ENCODE data around the gene OR8B4. TPM values are rescaled to one million over a fixed set of nuclear protein-coding genes. Genes with fewer than 3 reads are reported as not detected.
"Not testable (repeated sequence)": the region's sequence is repeated elsewhere in the genome, so short reads cannot be mapped to it uniquely, and the experiment has no call there.

Gene OR8B4
- total RNA-seq, 2 experiments from 2014 or later: not detected

DNA sequence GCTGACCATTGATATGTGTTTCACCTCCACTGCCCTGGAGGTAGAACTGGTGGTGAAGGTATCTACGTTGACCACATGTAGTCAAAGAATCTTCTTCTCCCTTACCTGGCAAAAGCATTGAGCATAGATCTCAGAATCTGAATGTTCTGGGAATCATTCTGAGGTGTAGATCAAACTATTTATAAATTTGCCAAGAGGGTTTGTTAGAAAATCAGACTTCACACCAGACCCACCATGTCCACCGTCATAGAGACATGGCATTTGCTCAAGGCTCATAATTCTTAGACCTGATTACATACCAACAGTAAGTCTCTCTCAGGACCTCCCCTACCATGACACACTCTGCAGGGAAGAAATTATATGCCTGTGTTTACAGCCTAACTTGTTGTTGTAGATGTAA is 40.3 kb downstream of the OR8B4 start, which contains the start of gene OR8B2:
TSS of gene OR8B2 (minus strand) at position 101 of the 400 bp plus-strand sequence. CDS start 1,156 bp downstream, outside the sequence.
- H4K20me1 ChIP-seq (ENCODE audit: insufficient read depth, low read length): no peaks in the 10 kb centered on the region
- H3K4me2 ChIP-seq (ENCODE audit: low read length): no peak within 1 kb of the TSS
- H3K4me1 ChIP-seq (ENCODE audit: insufficient read depth, low read length, poor library complexity, severe bottlenecking): no peaks in the 10 kb centered on the region
- POLR2A ChIA-PET: no interaction called here
- no peak within 1 kb of the TSS for H3K27ac ChIP-seq (ENCODE audit: low read depth, low read length, poor library complexity, severe bottlenecking)
- no TSS peak for BruUV-seq (replicated peaks)
- no peak within 1 kb of the TSS for H2AFZ ChIP-seq (ENCODE audit: low read length)
- no peak for TF ChIP-seq EZH2phosphoT487 (IDR thresholded peaks at IDR 0.05; ENCODE audit: borderline replicate concordance, low read depth, low read length)
- TF ChIP-seq, protein P1, sequence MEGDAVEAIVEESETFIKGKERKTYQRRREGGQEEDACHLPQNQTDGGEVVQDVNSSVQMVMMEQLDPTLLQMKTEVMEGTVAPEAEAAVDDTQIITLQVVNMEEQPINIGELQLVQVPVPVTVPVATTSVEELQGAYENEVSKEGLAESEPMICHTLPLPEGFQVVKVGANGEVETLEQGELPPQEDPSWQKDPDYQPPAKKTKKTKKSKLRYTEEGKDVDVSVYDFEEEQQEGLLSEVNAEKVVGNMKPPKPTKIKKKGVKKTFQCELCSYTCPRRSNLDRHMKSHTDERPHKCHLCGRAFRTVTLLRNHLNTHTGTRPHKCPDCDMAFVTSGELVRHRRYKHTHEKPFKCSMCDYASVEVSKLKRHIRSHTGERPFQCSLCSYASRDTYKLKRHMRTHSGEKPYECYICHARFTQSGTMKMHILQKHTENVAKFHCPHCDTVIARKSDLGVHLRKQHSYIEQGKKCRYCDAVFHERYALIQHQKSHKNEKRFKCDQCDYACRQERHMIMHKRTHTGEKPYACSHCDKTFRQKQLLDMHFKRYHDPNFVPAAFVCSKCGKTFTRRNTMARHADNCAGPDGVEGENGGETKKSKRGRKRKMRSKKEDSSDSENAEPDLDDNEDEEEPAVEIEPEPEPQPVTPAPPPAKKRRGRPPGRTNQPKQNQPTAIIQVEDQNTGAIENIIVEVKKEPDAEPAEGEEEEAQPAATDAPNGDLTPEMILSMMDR (conservative IDR thresholded peaks at IDR 0.05; ENCODE audit: low read length): no peak
- H3K79me2 ChIP-seq (ENCODE audit: insufficient read depth, low read depth, low read length): no peaks in the 10 kb centered on the region
- H3K9me3 ChIP-seq (ENCODE audit: low read length): no peaks in the 10 kb centered on the region
- no peaks in the 10 kb centered on the region for H3K36me3 ChIP-seq (ENCODE audit: insufficient read depth, low read length)
- no peak within 1 kb of the TSS for H3K4me3 ChIP-seq (ENCODE audit: low read depth, low read length, poor library complexity, severe bottlenecking)
- H3K9me2 ChIP-seq (ENCODE audit: insufficient read depth, low read length): no peaks in the 10 kb centered on the region
- DNase-seq (ENCODE audit: low spot score): no peak
- CTCF ChIA-PET (ENCODE audit: unreplicated experiment): no interaction called here
- intact Hi-C loops (cut with micrococcal nuclease; ENCODE audit: unreplicated experiment): no loop called here

- CTCF ChIA-PET (ENCODE audit: unreplicated experiment); H3K9me3 ChIP-seq (ENCODE audit: low read length); H3K4me2 ChIP-seq (ENCODE audit: low read length); H3K79me2 ChIP-seq (ENCODE audit: insufficient read depth, low read depth, low read length); H3K27ac ChIP-seq (ENCODE audit: low read depth, low read length, poor library complexity, severe bottlenecking); H4K20me1 ChIP-seq (ENCODE audit: insufficient read depth, low read length); H3K9me2 ChIP-seq (ENCODE audit: insufficient read depth, low read length); H2AFZ ChIP-seq (ENCODE audit: low read length); DNase-seq (ENCODE audit: low spot score); H3K4me3 ChIP-seq (ENCODE audit: low read depth, low read length, poor library complexity, severe bottlenecking); H3K4me1 ChIP-seq (ENCODE audit: insufficient read depth, low read length, poor library complexity, severe bottlenecking); POLR2A ChIA-PET; BruUV-seq (replicated peaks); H3K36me3 ChIP-seq (ENCODE audit: insufficient read depth, low read length); intact Hi-C loops (cut with micrococcal nuclease; ENCODE audit: unreplicated experiment): not testable (repeated sequence)
Measured at GRCh38 chr11:124382857-124383256, 41.8 kb downstream of the OR8B4 start.

DNA sequence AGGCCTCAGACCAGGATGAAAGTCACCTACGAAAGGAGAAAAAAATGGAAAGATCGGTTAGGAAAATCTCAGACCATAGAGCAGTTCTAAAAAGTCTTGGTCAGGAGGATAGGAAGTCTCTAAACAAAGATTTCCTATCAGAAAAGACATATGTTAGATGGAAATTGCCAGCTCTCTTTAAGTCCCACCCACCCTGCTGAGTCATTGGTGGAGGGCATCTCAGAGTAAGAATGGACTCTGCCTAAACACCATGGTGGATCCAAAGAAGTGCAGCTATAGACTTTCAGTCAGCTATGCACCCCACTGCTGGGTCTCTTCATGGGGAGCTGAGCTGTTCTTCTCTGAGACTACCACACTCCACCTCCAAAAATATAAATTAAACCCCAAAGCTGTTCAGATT is 44.1 kb downstream of the OR8B4 start:
- ChIA-PET CTCF (ENCODE audit: unreplicated experiment) (no interaction called here), POLR2A (no interaction called here)
- Histone ChIP-seq H3K79me2 (ENCODE audit: insufficient read depth, low read depth, low read length) (no peaks in the 10 kb centered on the region), H3K27ac (ENCODE audit: low read depth, low read length, poor library complexity, severe bottlenecking) (no peak overlapping the region), H2AFZ (ENCODE audit: low read length) (no peak overlapping the region), H3K4me1 (ENCODE audit: insufficient read depth, low read length, poor library complexity, severe bottlenecking) (no peaks in the 10 kb centered on the region), H3K9me2 (ENCODE audit: insufficient read depth, low read length) (no peaks in the 10 kb centered on the region), H4K20me1 (ENCODE audit: insufficient read depth, low read length) (no peaks in the 10 kb centered on the region), H3K36me3 (ENCODE audit: insufficient read depth, low read length) (no peaks in the 10 kb centered on the region), H3K9me3 (ENCODE audit: low read length) (no peaks in the 10 kb centered on the region), H3K4me3 (ENCODE audit: low read depth, low read length, poor library complexity, severe bottlenecking) (no peak overlapping the region), H3K4me2 (ENCODE audit: low read length) (no peak overlapping the region)
- intact Hi-C loops (cut with micrococcal nuclease; ENCODE audit: unreplicated experiment): no loop called here
- DNase-seq (ENCODE audit: low spot score): no peak
- TF ChIP-seq EZH2phosphoT487 (IDR thresholded peaks at IDR 0.05; ENCODE audit: borderline replicate concordance, low read depth, low read length): no peak
- TF ChIP-seq, protein P1 (conservative IDR thresholded peaks at IDR 0.05; ENCODE audit: low read length): no peak
- no TSS peak for BruUV-seq (replicated peaks)
